ENCODE results near the gene SF3B4.

The SF3B4 gene

GRCh38 chr1:149906570-149907075, 21.0 kb downstream of the SF3B4 start:
- no peak overlapping the region for H3K27ac ChIP-seq
- no peak for TF ChIP-seq CTCF (IDR thresholded peaks at IDR 0.05)
- no peak for TF ChIP-seq ZFX (IDR thresholded peaks at IDR 0.05; ENCODE audit: borderline replicate concordance)

- no peak overlapping the region for H3K27ac ChIP-seq
- no peak for TF ChIP-seq CTCF (IDR thresholded peaks at IDR 0.05)
These were observed 23.6 kb downstream of the SF3B4 start for GRCh38 chr1:149903836-149904491.

GRCh38 chr1:149899460-149900284, 27.9 kb downstream of the SF3B4 start, which contains the start of gene BOLA1:
TSS of gene BOLA1 (plus strand) at chr1:149899568. CDS start at chr1:149900060, 492 bp downstream.
- peak within 1 kb of the TSS; percentile 76 for H3K27ac ChIP-seq
- TF ChIP-seq ZFX (IDR thresholded peaks at IDR 0.05; ENCODE audit: borderline replicate concordance) (no peak), CTCF (IDR thresholded peaks at IDR 0.05) (no peak)

- TF ChIP-seq ZFX (IDR thresholded peaks at IDR 0.05; ENCODE audit: borderline replicate concordance) (no peak), CTCF (IDR thresholded peaks at IDR 0.05) (no peak)
- no peak overlapping the region for H3K27ac ChIP-seq
These were observed 31.0 kb downstream of the SF3B4 start for GRCh38 chr1:149896575-149896974.

- TF ChIP-seq ZFX (IDR thresholded peaks at IDR 0.05; ENCODE audit: borderline replicate concordance), result no peak
- no peak for TF ChIP-seq CTCF (IDR thresholded peaks at IDR 0.05)
- peak overlapping the region; percentile 100 for H3K27ac ChIP-seq
These were observed 38.7 kb downstream of the SF3B4 start for GRCh38 chr1:149888999-149889289.

GRCh38 chr1:149888247-149888998, 39.2 kb downstream of the SF3B4 start:
- H3K27ac ChIP-seq, result peak overlapping the region; percentile 100
- TF ChIP-seq CTCF (IDR thresholded peaks at IDR 0.05) (peak; percentile 92), ZFX (IDR thresholded peaks at IDR 0.05; ENCODE audit: borderline replicate concordance) (no peak)

Measured in 22Rv1 (cell line).